ENCODE results near the gene DGKQ. TPM values are rescaled to one million over a fixed set of nuclear protein-coding genes. Genes with fewer than 3 reads are reported as not detected.

Gene DGKQ
- total RNA-seq, 1 donor = 9.9 TPM

DNA sequence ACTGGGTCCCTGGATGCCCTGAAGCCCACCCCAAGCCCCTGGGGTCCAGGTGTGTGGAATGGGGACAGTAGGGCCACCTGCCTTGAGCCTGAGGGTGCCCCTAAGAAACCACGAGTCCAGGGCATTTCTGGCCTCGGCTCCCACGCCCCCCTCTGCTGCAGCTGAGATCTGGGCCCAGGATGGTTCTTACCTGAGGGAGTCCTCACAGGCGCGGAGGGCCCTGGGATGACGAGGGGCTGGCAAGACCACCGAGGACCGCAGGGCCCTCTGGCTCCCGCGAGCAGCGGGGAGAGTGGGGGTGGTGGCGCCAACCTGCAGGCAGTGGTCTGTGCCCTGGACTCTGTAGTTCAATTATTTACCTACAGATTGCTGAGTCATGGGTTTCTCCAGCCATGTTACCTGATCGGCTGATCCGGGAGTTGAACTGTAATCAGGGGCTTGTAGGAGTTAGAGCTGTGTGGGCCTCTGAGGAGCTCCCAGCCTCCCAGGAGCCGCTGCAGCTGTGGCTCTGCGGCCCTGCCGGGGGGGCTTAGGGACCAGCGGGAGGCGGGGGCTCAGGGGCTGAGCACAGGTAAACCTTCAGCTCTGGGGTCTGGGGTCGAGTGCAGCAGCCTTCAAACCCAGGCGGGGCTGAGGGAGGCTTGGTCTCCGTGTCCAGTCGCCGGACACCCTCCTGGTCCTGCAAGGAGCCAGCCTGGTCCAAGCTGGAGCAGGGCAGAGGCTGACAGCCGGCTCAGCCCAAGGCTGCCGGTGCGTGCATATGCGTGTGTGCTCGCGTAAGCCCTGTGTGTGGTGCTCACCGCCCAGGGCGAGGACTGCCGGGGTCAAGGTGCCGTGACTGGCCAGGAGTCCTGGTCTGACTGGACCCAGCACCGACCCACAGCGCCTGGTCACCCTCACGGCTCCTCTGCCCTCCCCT, 20.0 kb upstream of the DGKQ start, which contains the start of gene SLC26A1:
Gene SLC26A1 (minus strand): TSS at position 294 of the 919 bp plus-strand sequence. CDS start 1,701 bp downstream, outside the sequence.
- H3K4me3 ChIP-seq (ENCODE audit: low read depth, low read length) = no peak within 1 kb of the TSS
- no peak for DNase-seq (ENCODE audit: low read depth)
- TF ChIP-seq CTCF (IDR thresholded peaks at IDR 0.05; ENCODE audit: insufficient read depth, low read length) = no peak

DNA sequence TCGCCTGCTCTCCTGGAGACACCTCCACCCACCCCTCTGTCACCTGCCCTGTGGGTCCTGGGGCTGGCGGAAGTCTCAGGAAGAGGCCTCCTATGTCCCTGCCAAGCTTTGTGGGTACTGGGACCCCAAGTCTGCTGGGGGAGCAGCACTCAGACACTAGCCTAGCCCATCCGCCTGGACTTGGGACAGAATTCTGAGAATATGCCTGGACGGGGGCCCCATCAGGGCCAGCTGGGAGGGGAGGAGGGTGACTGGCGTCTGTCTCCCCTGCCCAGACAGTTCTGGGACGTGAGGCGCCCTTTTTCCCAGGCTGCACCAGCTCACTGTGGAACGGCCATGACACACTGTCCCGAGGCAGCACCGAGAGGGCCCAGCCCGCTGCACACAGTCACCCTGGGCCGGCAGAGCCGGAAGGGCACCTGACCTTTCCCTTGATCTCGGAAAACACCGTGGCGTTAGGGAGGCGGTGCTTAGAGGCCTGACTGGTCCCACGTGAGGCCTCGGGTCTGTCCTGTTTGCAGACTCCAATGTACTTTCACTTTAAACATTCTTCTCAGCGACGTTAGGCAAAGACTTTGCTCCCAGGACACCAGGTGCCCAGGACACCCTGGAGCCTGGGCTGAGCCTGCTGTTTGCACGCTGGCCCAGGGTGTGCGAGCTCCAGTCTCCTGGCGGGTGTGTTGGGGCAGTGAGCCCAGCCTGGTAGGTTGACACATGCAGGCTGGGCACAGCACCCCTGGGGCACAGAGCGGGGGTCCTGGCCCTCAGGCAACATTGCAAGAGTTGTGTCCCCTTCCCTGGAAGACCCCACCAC, 19.1 kb upstream of the DGKQ start:
- no peak for DNase-seq (ENCODE audit: low read depth)
- TF ChIP-seq CTCF (IDR thresholded peaks at IDR 0.05; ENCODE audit: insufficient read depth, low read length) = no peak
- H3K4me3 ChIP-seq (ENCODE audit: low read depth, low read length) = no peak overlapping the region

DNA sequence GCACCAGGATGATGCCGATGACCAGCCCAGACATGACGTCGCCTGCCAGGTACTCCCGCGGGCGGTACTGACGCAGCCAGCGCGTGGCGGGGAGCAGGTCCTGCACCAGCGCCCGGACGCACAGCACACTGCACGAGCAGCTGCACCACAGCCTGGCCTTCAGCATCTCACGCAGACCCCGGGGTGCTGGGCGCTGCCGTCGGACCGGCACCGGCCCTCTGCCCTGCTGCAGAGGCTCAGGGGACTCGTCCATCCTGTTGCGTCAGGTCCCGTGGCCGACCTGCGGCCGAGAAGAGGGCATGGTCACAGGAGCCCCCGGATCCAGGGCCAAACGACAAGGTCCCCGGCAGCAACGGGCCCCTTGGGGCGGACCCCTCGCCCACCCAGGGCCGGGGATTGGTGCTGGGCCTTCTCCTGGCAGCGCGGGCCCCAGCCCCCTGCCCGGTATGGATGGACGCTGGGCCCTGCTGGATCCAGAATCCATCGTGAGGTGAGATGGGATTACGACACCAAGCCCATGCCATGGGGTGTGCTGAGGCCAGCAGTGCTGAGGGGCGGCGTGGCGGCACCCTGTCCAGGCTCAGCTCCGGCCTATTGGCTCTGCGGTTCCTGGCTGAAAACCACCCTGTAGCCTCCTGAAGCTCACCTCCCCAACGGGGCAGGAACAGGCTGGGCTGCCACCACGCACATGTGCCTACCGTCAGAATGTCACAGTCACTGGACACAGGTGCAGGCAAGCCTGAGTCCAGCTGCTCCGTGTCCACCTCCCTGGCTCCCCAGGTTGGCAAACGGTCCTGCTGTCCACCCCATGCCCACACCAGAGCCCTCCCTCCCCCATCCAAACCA, 18.3 kb upstream of the DGKQ start:
- no peak for TF ChIP-seq CTCF (IDR thresholded peaks at IDR 0.05; ENCODE audit: insufficient read depth, low read length)
- no peak for DNase-seq (ENCODE audit: low read depth)
- no peak overlapping the region for H3K4me3 ChIP-seq (ENCODE audit: low read depth, low read length)

- DNase-seq (ENCODE audit: low read depth) = no peak
- no peak for TF ChIP-seq CTCF (IDR thresholded peaks at IDR 0.05; ENCODE audit: insufficient read depth, low read length)
Measured at GRCh38 chr4:990746-991367, 17.5 kb upstream of the DGKQ start.

GRCh38 chr4:989722-990471, 16.5 kb upstream of the DGKQ start:
- no peak overlapping the region for H3K4me3 ChIP-seq (ENCODE audit: low read depth, low read length)
- no peak for DNase-seq (ENCODE audit: low read depth)
- TF ChIP-seq CTCF (IDR thresholded peaks at IDR 0.05; ENCODE audit: insufficient read depth, low read length) = no peak

More at GRCh38 chr4:990746-991367, 17.5 kb upstream of the DGKQ start:
- H3K4me3 ChIP-seq (ENCODE audit: low read depth, low read length) = no peak overlapping the region

All from fibroblast of the aortic adventitia (primary cell).